ENCODE measurements around the gene PLA2G6. TPM values are rescaled to one million over a fixed set of nuclear protein-coding genes. Genes with fewer than 3 reads are reported as not detected.

The PLA2G6 gene
- total and polyA plus RNA-seq, 9 donors, result 16.4 to 68.4 (median 39.4) TPM

- Histone ChIP-seq H3K27ac (no peak overlapping the region), H3K27me3 (no peaks in the 10 kb centered on the region), H3K36me3 (no peaks in the 10 kb centered on the region), H3K4me1 (ENCODE audit: insufficient read depth) (peaks cover 13% of the 10 kb centered on the region), H3K4me3 (no peak overlapping the region), H3K9me3 (no peaks in the 10 kb centered on the region)
- intact Hi-C loops (cut with DNase I), result no loop called here
- WGBS, 3 donors, result 94 to 97% (median 94%) methylated on average over 4 of the region's 4 CpGs
- peak in 1 of 5 donors; percentile 16 for DNase-seq
- TF ChIP-seq EP300 (IDR thresholded peaks at IDR 0.05), result no peak
- TF ChIP-seq POLR2A (IDR thresholded peaks at IDR 0.05), result no peak
- TF ChIP-seq, protein P1, sequence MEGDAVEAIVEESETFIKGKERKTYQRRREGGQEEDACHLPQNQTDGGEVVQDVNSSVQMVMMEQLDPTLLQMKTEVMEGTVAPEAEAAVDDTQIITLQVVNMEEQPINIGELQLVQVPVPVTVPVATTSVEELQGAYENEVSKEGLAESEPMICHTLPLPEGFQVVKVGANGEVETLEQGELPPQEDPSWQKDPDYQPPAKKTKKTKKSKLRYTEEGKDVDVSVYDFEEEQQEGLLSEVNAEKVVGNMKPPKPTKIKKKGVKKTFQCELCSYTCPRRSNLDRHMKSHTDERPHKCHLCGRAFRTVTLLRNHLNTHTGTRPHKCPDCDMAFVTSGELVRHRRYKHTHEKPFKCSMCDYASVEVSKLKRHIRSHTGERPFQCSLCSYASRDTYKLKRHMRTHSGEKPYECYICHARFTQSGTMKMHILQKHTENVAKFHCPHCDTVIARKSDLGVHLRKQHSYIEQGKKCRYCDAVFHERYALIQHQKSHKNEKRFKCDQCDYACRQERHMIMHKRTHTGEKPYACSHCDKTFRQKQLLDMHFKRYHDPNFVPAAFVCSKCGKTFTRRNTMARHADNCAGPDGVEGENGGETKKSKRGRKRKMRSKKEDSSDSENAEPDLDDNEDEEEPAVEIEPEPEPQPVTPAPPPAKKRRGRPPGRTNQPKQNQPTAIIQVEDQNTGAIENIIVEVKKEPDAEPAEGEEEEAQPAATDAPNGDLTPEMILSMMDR (IDR thresholded peaks at IDR 0.05), result no peak
Measured at GRCh38 chr22:38177044-38177443, 4.6 kb downstream of the PLA2G6 start.

DNA sequence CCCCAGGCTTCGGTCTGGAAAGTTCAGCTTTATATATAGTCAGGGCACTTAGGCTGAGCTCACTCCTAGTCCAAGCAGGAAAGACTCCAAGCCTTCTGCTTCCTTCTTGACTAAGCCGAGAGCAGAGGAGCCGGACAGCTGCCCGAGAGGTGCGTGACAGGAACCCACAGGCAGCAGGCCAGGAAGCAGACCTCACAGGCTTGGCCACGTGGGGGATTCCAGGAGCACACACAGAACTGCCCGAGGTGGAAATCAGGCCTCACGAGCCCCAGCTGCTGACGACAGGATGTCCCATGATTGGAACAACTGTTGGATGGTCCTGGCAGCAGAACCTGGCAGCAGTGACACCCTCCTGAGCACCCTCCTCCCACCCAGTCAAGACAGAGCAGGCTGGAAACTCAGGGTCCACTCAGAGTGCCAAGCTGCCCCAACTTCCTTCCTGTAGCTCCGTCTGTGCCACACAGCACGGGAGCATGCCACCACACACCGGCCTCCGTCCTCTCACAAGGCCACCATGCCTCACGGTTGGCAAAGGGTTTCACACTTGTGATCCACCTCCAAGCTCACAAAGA lies 5.4 kb downstream of the PLA2G6 start:
- intact Hi-C loops (cut with DNase I), result no loop called here
- WGBS, 3 donors, result 52 to 65% (median 60%) methylated on average over 14 of the region's 14 CpGs
- TF ChIP-seq EP300 (IDR thresholded peaks at IDR 0.05) (no peak), POLR2A (IDR thresholded peaks at IDR 0.05) (no peak)
- TF ChIP-seq, protein P1 (IDR thresholded peaks at IDR 0.05), result no peak
- H3K4me3 ChIP-seq, result no peak overlapping the region
- H3K36me3 ChIP-seq, result no peaks in the 10 kb centered on the region
- peaks cover 13% of the 10 kb centered on the region for H3K4me1 ChIP-seq (ENCODE audit: insufficient read depth)
- H3K27me3 ChIP-seq, result no peaks in the 10 kb centered on the region
- H3K9me3 ChIP-seq, result no peaks in the 10 kb centered on the region
- H3K27ac ChIP-seq, result peak overlapping the region in 1 of 2 donors; percentile 25
- peak; percentile 59 to 80 (median 66) for DNase-seq

DNA sequence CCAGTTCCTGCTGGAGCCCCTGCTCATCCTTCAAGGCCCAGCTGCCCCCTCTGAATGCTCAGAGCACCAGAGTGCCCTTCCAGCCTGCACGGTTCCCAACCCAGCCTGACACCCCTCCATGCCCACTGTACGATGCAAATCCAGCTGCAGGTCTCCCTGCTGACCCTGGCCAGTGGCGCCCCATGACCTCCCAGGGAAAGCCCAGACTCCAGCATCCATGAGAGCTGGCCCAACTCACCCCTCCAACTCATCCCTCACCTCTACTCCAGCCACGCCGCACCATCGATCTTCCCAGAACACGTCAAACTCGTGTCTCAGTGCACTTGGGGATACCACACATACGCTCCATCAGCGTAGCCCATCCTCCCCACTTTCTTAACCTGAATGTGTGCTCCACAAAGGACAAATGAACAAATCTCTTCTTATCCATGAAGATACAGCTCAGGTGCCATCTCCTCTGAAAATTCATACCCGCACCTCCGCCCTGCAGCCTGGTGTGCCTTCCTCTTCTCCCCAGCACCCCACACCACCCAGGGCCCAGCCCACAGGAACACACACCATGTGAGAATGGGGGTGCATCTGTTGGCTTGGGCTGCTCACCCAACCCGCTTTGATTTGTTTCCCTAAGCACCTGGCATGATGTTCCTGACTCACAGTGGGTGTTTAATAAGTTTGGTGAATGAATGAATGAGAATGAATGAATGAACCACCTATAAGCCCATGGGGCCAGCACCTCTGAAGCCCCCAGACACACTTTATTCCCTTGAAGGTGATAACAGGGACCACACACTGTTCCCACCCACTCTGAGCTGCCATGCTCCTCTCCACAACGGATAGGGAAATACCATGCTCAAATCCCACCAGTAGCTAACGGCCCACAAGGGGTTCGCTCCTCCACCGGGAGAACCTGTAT lies 6.2 kb downstream of the PLA2G6 start:
- H3K36me3 ChIP-seq, result no peaks in the 10 kb centered on the region
- intact Hi-C loops (cut with DNase I), result no loop called here
- no peaks in the 10 kb centered on the region for H3K27me3 ChIP-seq
- H3K27ac ChIP-seq, result peak overlapping the region in 1 of 2 donors; percentile 25
- no peak overlapping the region for H3K4me3 ChIP-seq
- TF ChIP-seq POLR2A (IDR thresholded peaks at IDR 0.05) (no peak), EP300 (IDR thresholded peaks at IDR 0.05) (no peak)
- TF ChIP-seq, protein P1 (IDR thresholded peaks at IDR 0.05), result no peak
- WGBS, 3 donors, result 91% methylated on average over 17 of the region's 17 CpGs
- H3K9me3 ChIP-seq, result no peaks in the 10 kb centered on the region
- H3K4me1 ChIP-seq (ENCODE audit: insufficient read depth), result peaks cover 8% of the 10 kb centered on the region
- DNase-seq, result peak in 1 of 5 donors; percentile 17

DNA sequence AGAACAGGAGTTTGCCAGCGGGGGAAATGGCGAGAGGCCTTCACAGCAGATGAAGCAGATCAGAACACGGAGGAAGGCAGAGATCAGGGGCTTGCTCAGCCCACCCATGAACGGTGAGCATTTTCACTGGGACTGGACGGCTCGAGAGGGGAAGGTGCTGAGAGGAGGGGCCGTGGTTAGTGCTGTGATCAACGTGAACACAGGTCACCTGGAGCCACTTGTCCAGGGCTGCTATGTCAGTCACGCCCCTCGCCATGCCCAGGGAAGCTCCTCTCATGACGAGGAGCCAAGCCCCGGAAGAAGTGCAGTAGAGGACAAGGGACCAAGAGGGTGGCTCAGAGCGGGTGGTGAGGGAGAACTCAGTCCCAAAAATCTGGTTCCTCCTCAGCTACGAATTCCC lies 7.0 kb downstream of the PLA2G6 start:
- Histone ChIP-seq H3K4me1 (ENCODE audit: insufficient read depth) (peaks cover 2% of the 10 kb centered on the region), H3K36me3 (no peaks in the 10 kb centered on the region), H3K27me3 (no peaks in the 10 kb centered on the region), H3K4me3 (no peak overlapping the region), H3K9me3 (no peaks in the 10 kb centered on the region), H3K27ac (no peak overlapping the region)
- WGBS, 3 donors, result 88 to 91% (median 91%) methylated on average over 14 of the region's 14 CpGs
- intact Hi-C loops (cut with DNase I), result no loop called here
- TF ChIP-seq POLR2A (IDR thresholded peaks at IDR 0.05) (no peak), EP300 (IDR thresholded peaks at IDR 0.05) (no peak)
- TF ChIP-seq, protein P1 (IDR thresholded peaks at IDR 0.05), result no peak
- DNase-seq, result no peak

Data from ovary (tissue), 9 donors.